Hippocampal formation (tissue), 2 donors: ENCODE results near the gene MSLN.

Experiments used
- DNase-seq, 2 donors: peaks; one replicate each; lab custom pipeline; 2025; lab: John Stamatoyannopoulos, UW

Gene MSLN

DNA sequence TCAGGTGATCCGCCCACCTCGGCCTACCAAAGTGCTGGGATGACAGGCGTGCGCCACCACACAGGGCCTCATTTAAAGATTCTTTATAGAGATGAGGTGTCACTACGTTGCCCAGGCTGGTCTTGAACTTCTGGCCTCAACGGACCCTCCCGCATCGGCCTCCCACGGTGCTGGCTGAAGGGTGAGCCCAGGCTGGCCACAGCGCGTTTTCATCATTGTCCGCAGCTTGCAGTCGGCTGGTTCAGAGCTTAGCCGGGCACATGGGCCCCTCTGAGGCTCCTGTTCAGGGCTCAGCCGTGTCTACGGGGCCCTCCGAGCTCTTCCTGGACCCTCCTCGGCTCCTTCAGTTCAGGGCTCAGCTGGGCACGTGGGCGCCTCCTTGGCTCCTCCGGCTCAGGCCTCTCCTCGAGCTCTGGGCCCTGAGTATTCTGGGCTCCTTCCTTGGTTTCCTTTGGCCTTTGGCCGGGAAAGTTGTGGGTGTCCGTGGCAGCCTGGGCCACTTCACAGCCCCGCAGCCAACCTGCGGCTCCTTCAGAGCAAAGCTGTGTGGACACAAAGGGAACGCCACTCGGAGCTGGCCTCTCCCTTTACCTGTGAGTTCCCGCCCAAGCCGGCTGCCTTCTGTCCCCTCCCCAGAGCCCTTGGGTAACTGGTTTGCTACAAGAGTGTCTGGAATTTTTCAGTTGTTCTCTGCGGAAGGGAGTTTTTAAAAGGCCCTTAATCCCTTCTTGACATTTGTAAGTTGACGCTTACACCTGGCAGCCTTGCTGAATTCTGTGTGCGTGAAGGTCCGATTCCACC is 1.2 kb upstream of the MSLN start:
- DNase-seq = no peak

DNA sequence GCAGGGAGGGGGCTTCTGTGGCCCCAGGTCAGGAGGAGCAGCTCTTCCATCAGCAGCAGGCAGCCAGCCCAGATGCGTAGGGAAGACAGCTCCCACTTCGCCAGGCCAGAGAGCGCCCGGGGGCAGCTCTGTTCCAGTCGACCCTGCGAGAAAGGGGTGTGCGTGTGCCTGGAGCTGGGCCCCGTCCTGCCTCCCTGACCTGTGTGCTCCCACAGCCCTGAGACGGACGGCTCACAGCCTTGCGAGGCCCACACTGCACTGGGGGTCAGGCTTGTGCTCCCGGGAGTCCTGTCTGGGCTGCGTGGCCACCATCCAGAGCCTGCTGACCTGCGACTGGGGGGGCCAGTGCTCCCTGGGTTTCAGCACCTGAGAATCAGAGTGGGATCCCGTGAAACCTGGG is 469 bp upstream of the MSLN start:
- no peak for DNase-seq

DNA sequence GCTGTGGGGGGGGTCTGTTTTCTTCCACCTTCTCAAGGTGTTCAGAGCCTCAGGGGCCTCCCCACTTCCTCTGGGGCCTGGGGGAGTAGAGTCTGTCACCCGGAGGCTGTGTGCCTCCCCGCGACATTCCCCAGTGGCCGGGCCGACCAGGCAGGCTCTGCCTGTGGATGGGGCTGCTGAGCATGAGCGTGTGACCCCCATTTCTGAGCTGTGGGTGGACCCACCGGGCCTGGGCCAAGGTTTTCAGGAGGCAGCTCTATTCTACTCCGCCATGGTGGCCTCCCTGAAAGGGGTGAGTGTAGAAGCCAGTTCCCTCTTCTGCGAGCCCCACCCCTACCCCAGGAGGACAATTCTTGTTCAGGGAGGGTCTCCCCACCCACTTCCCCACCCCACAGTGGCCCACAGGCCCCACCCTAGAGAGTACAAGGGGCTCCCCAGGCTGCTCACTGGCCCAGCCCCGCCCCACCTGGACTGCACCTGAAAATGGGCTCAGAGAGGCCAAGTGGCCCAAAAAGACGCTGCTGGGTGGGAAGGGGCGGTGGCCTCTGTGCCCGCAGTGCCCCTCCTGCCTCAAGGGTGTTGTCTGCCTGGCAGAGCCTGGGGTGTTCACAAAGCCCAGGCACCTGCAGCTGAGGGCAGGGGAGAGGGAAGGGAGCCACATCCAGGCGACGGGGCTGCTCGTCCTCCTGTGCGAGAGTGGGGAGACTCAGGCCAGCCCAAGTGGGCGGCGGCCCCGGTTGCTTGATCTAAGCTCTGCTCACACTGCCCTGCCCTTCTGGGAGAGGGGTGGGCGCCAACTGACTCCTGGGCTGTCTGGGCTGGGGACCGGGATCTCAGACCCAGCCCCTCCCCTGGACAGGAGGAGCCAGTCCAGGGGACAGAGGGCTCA is 1.3 kb downstream of the MSLN start:
- DNase-seq = no peak

DNA sequence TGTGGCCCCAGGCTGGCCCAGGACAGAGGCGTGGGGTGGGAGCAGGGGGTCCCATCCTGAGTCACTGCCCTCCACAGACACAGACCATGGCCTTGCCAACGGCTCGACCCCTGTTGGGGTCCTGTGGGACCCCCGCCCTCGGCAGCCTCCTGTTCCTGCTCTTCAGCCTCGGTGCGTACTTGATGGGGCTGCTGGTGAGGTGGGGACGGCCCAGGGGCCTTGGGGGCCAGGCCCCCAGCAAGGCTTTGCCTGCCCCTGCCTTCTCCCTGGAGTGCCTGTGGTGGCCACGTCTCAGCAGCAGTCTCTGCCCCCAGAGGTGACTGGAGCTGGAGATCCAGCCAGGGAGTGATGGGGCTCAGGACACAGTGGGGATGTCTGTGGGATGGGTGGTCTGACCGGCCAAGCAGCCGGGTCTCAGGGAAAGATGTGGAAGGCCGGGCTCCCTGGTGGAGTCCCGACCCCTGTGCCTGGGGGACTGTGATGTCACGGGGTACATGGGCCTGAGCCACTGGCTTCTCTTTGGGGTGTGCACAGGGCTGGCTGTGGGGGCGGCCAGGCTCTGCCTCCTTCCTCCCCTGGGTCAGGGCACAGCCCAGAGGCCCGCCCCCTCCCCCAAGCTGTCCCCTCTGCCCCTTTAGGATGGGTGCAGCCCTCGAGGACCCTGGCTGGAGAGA is 2.2 kb downstream of the MSLN start:
- DNase-seq = no peak

DNA sequence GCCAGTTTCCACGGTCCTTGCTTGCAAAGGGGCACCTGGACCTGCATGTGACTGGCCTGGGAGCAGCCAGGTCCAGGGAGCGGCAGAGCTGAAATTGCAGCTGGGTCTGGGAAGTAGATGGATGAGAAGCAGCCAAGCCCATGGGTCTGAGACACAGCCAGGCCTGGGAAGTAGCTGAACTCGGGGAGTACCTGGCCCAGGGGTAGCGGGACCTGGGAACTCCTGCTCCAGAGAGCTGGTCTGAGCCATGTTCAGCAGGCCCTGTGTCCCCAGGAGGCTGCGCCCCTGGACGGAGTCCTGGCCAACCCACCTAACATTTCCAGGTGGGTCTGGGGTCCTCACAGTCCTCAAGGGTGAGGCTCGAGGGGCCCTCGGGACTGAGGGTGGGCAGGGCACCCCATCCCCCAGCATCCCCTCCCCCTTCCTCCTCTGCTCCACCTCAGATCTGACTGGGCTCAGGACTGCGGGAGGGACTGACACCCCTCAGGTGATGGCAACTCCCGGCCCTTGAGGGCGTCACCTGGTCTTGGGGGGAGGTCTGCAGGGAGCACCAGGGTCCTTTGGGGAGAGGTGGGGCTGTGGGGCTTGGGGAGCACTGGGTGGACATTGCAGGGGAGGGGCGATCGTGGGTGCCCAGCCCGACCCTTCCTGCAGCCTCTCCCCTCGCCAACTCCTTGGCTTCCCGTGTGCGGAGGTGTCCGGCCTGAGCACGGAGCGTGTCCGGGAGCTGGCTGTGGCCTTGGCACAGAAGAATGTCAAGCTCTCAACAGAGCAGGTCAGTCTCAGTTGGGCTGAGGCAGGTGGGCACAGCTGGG is 3.0 kb downstream of the MSLN start:
- DNase-seq = no peak

DNA sequence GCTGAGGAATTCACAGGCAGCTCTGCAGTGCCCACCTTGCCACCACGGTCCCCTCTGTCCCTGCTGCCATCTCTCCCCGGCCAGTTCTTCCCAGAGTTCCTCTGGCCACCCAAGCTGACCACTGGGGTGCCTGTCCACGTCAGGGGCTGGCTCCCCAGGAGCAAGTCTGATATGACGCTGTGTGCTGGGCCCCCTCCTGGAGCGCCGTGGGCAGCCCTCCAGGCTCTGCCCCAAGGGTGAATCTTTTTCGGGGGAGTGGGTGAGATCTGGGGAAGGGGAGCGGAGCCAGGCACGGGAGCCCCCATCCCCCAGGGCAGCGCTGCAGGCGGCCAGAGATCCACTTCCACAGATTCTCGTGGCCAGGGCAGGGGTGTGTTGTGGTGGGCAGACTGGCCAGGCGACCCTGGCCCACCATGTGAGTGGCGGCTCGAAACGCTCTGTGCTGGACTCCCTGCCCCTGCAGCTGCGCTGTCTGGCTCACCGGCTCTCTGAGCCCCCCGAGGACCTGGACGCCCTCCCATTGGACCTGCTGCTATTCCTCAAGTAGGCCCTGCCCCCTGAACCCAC is 3.7 kb downstream of the MSLN start:
- no peak for DNase-seq

- no peak for DNase-seq
Observed at GRCh38 chr16:764848-765487, 4.4 kb downstream of the MSLN start.

DNA sequence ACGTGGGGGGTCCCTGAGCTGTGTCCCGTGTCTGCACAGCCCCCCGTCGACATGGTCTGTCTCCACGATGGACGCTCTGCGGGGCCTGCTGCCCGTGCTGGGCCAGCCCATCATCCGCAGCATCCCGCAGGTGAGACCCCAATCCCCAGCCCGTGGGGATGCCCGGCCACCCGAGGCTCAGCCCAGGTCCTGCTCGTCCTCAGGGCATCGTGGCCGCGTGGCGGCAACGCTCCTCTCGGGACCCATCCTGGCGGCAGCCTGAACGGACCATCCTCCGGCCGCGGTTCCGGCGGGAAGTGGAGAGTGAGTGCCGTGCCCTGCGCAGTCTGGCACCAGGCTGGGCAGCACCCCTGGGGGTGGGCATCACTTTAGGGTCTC is 4.9 kb downstream of the MSLN start:
- no peak for DNase-seq

DNA sequence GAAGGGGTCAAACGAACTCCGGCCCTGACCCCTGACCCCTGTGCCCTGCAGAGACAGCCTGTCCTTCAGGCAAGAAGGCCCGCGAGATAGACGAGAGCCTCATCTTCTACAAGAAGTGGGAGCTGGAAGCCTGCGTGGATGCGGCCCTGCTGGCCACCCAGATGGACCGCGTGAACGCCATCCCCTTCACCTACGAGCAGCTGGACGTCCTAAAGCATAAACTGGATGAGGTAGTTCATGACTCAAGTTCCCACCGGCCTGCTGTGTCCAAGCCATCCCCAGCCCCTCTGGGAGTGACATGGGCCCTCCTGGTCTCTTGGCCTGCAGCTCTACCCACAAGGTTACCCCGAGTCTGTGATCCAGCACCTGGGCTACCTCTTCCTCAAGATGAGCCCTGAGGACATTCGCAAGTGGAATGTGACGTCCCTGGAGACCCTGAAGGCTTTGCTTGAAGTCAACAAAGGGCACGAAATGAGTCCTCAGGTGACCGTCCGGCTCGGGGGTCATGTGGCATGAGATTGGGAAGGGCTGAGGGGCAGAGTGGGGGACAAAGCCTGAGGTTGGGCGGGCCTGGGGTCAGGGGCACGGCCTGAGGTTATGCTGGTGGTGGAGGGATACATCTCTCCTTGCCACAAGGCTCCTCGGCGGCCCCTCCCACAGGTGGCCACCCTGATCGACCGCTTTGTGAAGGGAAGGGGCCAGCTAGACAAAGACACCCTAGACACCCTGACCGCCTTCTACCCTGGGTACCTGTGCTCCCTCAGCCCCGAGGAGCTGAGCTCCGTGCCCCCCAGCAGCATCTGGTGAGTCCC is 5.7 kb downstream of the MSLN start:
- DNase-seq = no peak

GRCh38 chr16:766820-767640 is 6.5 kb downstream of the MSLN start:
- no peak for DNase-seq

- no peak for DNase-seq
Observed at GRCh38 chr16:767743-768235, 7.3 kb downstream of the MSLN start.

GRCh38 chr16:768428-768827 is 7.9 kb downstream of the MSLN start:
- DNase-seq = no peak

DNA sequence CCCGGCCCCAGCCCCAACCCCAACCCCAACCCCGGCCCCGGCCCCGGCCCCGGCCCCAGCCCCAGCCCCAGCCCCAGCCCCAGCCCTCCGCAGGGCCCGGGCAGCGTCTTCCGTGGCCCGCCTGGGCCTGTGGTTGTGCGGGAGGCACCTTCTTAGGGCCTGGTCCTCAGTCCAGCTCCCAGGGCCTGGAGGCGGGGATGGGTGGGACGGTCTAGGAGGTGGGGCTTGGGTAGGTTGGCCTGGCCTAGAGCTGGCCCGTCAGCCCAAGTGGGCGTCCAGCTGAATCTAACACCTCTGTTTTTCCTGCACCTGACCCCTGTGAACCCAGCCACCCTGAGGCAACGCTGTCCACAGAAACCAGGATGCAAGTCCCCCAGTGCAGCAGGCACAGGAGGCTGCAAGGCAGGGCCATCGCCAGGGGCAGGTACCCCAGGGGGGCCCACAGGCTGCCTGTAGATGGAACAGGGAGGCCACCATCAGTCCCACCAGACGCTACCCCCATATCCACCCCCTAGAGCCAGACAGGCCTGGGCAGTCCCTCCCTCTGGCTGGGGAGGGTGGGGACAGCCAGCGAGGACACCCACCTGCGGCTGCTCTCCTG is 8.8 kb downstream of the MSLN start:
- DNase-seq = no peak

GRCh38 chr16:769934-770333 is 9.4 kb downstream of the MSLN start:
- DNase-seq = no peak

DNA sequence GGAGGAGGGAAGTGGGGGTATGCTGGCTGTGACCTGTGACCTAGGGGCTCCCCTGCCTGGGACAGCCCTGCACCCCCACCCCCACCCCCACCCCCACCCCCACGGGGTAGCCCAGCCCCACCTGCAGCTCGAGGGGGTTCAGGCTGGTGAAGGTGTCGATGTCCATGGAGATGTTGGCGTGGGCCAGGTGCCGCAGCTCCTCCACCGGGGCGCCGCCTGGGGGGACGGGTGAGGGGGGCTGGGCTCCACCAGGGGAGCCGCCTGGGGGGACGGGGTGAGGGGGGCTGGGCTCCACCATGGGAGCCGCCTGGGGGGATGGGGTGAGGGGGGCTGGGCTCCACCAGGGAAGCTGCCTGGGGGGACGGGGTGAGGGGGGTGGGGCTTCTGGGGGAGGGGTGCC is 9.9 kb downstream of the MSLN start:
- DNase-seq = no peak

- no peak for DNase-seq
Observed at GRCh38 chr16:772959-773358, 12.4 kb downstream of the MSLN start.

- no peak for DNase-seq
Observed at GRCh38 chr16:774086-775001, 13.8 kb downstream of the MSLN start.
